GM18520 (cell line): ENCODE results near the gene CCN2.

Experiments
- ATAC-seq: cut with Tn5 transposase; IDR thresholded peaks from one replicate; pipeline ENCODE4 v1.9.1; 2021; ENCODE audit not compliant: unreplicated experiment

Gene CCN2

GRCh38 chr6:131967948-131968347 is 16.8 kb upstream of the CCN2 start:
- no peak for ATAC-seq

GRCh38 chr6:131966443-131966842 is 15.3 kb upstream of the CCN2 start:
- no peak for ATAC-seq

- ATAC-seq: no peak
Measured at GRCh38 chr6:131963063-131963462, 11.9 kb upstream of the CCN2 start.

- no peak for ATAC-seq
Measured at GRCh38 chr6:131960371-131961133, 9.4 kb upstream of the CCN2 start.

- ATAC-seq: no peak
Measured at GRCh38 chr6:131958542-131959470, 7.6 kb upstream of the CCN2 start.

- no peak for ATAC-seq
Measured at GRCh38 chr6:131958095-131958494, 6.9 kb upstream of the CCN2 start.

GRCh38 chr6:131955876-131956275 is 4.7 kb upstream of the CCN2 start:
- ATAC-seq: no peak

GRCh38 chr6:131955192-131955591 is 4.0 kb upstream of the CCN2 start:
- no peak for ATAC-seq

GRCh38 chr6:131954775-131955107 is 3.6 kb upstream of the CCN2 start:
- no peak for ATAC-seq

- no peak for ATAC-seq
Measured at GRCh38 chr6:131954059-131954774, 3.0 kb upstream of the CCN2 start.

GRCh38 chr6:131952886-131953509 is 1.8 kb upstream of the CCN2 start:
- ATAC-seq: no peak

- ATAC-seq: no peak
Measured at GRCh38 chr6:131951576-131952230, 531 bp upstream of the CCN2 start.

- no peak for ATAC-seq
Measured at GRCh38 chr6:131949909-131950766, 1.0 kb downstream of the CCN2 start.

GRCh38 chr6:131949620-131949908 is 1.6 kb downstream of the CCN2 start:
- no peak for ATAC-seq

GRCh38 chr6:131948692-131949619 is 2.2 kb downstream of the CCN2 start:
- no peak for ATAC-seq

- no peak for ATAC-seq
Measured at GRCh38 chr6:131947986-131948661, 3.0 kb downstream of the CCN2 start.

- ATAC-seq: no peak
Measured at GRCh38 chr6:131946992-131947955, 3.9 kb downstream of the CCN2 start.
